VCaP (cell line): ENCODE measurements around the gene NCK1.

Experiments used
- H3K27ac ChIP-seq: fragments of 450-650 bp; 2 replicates; pipeline ENCODE4 v1.5.1; 2017
- TF ChIP-seq, protein P1 (sequence below): fragments of 450-650 bp; conservative IDR thresholded peaks from 2 replicates; pipeline ENCODE4 v1.5.1; 2017; ENCODE audit warnings: mild to moderate bottlenecking, moderate library complexity

Gene NCK1

DNA sequence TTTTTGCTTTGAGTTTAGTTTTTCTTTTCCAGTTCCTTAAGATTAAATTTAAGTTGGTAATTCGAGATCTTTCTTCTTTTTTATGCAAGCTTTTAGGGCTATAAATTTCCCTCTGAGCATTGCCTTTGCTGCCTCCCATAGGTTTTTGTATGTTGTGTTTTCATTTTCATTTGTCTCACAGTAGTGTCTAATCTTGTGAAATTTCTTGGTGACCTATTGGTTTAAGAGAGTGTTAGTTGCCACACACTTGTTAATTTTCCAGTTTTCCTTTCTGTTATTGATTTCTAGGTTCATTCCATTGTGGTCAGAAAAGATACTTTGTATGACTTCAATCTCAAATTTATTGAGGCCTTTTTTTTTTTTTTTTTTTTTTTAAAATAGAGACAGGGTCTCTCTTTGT lies 77.5 kb downstream of the NCK1 start:
- H3K27ac ChIP-seq, result no peak overlapping the region

DNA sequence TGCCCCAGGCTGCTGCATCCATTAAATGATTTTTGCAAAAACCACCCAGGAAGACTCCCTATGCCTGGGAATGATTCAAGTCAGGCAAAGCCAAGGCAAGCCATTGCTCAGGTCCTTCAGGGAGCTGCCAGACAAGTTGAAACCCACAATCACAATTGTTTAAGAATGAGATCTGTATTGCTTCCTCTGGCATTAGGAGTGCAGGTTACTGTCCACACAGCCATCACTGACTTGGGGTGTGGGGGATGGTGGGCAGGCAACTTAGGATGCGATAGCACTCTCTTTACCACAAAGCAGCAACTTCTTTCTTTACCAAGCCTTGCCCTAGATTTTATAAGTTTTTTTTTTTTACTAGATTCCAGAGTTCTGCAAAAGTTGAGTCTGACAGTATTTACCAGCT lies 80.8 kb downstream of the NCK1 start:
- H3K27ac ChIP-seq, result no peak overlapping the region
- TF ChIP-seq, protein P1, sequence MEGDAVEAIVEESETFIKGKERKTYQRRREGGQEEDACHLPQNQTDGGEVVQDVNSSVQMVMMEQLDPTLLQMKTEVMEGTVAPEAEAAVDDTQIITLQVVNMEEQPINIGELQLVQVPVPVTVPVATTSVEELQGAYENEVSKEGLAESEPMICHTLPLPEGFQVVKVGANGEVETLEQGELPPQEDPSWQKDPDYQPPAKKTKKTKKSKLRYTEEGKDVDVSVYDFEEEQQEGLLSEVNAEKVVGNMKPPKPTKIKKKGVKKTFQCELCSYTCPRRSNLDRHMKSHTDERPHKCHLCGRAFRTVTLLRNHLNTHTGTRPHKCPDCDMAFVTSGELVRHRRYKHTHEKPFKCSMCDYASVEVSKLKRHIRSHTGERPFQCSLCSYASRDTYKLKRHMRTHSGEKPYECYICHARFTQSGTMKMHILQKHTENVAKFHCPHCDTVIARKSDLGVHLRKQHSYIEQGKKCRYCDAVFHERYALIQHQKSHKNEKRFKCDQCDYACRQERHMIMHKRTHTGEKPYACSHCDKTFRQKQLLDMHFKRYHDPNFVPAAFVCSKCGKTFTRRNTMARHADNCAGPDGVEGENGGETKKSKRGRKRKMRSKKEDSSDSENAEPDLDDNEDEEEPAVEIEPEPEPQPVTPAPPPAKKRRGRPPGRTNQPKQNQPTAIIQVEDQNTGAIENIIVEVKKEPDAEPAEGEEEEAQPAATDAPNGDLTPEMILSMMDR, result no peak

More for the DNA sequence above, 77.5 kb downstream of the NCK1 start:
- TF ChIP-seq, protein P1, result no peak

DNA sequence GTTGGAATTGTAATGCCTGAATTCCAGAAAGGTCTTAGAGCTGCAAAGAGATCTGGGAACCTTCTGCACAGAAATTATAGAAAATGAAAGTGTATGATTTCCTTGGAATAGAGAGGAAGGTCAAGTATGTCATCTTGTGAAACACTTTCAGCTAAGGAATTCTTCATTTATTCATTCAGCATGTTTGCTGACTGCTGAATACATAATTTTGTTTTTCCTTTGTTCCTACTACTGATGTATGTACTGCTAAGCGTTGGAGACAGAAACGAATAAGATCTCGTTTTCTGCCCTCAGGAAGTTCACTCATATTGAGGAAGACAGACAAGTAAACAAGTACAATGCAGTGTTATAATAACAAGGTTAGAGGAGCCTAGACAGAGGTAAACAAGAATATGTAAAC lies 81.4 kb downstream of the NCK1 start:
- H3K27ac ChIP-seq, result no peak overlapping the region
- TF ChIP-seq, protein P1, result no peak

DNA sequence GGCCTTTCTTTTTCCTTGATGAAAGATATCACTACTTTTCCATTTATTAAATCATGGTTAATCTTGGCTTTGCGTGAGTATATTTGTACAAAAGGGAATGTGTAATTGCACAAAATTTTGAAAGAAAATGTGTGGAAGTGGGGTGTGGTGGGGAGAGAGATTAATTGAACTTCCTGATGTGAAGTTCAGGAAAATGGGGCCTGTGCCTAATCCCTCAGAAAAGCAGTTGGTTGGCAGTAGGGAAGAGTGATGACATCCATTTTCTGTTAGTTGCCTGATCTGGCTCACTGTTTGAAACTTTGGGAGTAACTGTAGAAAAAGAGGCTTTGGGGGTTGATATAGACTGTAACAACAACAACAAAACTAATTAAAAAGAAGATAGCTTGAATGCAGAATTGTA lies 85.0 kb downstream of the NCK1 start:
- TF ChIP-seq, protein P1, result no peak
- no peak overlapping the region for H3K27ac ChIP-seq

DNA sequence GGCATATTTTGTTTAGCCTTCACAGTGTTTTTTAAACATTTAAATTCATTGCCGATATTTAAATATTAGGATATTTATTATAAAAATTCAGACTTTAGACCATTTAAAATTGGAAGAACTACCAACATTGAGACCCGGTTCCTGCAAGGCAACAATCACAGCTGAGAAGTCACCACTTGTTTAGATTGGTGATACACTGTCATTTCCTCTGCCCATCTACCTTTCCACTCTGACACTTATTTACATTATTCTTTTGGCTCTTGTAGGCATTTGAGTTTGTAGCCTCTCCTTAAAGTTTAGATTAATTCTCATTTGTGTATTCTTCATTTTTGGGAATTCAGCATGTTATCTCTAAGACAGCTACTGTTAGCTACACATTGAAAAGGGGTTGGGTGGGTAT lies 85.5 kb downstream of the NCK1 start:
- H3K27ac ChIP-seq, result no peak overlapping the region
- TF ChIP-seq, protein P1, result no peak

DNA sequence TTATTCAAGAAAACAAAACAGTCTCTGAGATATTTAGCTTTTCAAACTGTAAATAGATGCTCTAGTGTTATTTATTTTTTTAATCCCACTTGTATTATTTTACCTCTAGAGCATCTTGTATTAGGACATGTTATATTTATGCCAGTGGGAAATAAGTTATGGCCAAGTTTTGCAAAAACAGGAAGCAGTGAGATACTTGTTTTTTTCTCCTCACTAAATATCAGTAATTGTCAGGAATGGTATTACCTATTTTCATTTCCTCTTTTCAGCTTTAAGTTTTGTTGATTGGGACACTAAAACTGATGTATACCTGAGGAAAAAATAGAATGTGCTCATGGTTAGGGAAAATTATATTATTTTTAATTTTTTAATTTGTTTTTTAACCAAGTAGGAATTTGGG lies 87.1 kb downstream of the NCK1 start:
- no peak overlapping the region for H3K27ac ChIP-seq

DNA sequence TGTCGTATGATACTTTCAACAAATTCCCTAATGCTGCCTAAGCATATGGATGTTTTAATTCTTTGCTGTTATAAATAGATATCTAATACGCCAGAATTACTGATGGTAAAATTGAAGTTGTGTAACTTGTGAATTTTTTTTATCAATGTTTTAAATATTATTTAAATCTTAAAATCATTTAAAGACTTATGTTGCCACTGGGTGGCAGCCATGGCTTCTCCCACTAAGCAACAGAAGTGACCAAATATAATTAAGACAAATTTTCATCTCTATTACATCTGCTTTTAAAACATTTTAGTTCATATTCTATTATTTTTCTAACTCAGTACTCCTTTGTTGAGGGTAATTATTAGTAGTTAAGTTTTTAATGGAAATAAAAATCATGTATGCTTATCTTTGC lies 87.7 kb downstream of the NCK1 start:
- TF ChIP-seq, protein P1, result peak; percentile 61
- no peak overlapping the region for H3K27ac ChIP-seq

More for the DNA sequence above, 87.1 kb downstream of the NCK1 start:
- TF ChIP-seq, protein P1, result no peak

DNA sequence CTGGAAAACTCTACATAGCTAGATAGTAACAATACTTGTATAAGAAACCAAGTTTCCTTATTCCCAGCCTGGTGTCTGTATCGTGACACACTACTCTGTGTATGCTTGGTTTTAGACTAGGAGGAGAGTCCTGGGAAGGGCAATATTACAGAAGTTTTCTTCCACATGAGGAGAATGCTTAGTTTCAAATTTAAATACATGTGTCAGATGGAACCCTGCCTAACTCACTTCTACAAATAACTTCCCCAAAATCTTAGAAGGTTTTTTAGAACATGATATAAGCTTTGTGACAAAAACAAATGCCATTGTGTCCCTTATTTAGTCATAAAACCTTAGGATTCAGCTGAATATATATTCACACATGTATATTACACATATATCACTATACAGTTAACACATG lies 88.6 kb downstream of the NCK1 start:
- TF ChIP-seq, protein P1, result no peak
- no peak overlapping the region for H3K27ac ChIP-seq
